Measurements from ENCODE around the gene PRAC2.

The PRAC2 gene

DNA sequence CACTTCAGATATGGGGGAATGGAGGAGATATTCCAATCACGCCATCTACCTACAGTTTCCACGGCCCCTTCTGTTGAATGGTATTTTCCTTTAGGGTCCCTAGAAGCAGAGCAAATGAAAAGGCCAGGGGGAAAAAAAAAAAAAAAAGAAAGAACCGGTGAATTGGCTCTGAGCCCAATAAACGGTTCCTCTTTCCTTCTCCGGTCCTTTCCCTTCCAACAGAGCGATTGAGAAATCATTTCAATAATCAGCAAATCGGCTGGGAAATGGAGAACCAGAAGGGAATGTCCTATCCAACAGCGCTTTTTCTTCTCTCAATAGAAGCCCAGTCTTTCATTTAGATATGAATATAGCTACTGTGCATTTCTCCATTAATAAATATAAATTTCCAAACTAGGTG lies 32.4 kb downstream of the PRAC2 start:
- no peak for DNase-seq

DNA sequence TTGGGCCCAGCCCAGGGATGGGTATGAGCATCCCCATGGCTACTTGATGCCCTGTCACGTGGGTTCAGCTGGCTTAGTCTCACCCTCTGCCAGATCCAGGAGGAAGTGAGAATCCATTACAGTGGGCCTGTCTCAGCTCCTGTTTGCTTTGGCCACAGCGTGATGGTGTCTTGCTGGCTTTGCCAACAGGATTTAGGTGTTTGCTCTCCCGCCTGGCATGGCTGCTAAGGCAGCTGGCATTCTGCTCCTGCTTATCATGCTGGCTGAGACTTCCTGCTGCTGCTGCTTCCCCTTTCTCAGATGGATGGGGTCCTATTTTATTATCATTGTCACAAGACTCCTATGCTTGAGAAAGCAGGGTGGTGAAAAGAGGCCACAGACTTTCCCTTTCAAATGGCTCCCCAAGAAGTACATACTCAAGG lies 33.9 kb downstream of the PRAC2 start:
- DNase-seq = no peak

DNA sequence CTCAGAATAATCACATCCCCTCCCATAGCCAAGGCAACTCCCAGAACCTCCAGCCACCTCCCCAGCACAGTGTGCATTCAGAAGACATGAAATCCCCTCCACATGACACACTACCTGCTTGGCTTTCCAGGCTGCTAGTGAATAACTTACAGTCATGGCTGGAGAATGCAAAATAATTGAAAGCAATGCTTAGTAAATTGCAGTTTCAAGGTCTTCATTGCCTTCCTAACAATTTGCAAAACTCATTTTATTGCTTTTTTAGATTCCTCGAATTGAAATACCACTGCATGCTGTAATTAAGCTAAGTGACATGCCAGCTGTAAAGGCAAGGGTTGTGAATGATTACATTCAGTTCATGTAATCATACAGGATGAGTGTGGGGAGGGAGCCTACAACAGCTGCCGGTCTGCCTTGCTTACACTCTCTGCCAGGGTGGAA lies 34.6 kb downstream of the PRAC2 start:
- DNase-seq = no peak

DNA sequence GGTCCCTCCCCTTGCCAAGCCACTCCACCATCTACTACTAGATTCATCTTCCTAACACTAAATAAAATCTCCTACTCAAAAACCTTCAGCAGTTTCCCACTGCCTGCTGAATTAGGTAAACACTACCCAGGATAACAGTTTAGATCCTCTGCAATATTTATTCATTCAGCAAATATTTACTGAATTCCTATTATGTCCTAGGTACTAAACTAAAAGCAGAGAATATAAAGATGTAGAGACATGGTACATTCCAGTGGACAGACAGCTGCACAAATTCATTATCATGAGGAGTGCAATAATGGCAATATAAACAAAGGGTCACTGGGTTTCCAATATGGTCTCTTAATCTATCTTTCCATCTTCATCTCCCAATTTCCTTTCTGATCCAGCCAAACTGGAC lies 36.3 kb downstream of the PRAC2 start:
- DNase-seq = no peak

DNA sequence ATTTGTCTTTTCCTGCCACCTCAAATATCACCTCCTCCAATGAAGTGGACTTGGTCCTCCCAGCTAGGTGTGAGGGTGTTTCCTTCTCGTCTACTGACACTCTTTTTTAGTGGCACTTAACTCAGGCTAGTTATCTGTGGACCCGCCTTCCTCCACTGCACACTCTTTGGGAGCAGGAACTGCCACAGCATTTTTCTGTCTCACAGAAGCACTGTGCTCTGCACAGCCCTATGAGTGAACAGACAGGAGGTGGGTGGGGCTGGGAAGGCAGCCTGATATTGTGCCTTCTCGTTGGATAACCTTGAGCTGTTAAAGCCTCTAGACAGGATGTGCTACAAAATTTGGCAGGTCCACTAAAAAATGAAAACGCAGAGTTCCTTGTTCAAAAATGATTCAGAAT lies 37.4 kb downstream of the PRAC2 start:
- no peak for DNase-seq

DNA sequence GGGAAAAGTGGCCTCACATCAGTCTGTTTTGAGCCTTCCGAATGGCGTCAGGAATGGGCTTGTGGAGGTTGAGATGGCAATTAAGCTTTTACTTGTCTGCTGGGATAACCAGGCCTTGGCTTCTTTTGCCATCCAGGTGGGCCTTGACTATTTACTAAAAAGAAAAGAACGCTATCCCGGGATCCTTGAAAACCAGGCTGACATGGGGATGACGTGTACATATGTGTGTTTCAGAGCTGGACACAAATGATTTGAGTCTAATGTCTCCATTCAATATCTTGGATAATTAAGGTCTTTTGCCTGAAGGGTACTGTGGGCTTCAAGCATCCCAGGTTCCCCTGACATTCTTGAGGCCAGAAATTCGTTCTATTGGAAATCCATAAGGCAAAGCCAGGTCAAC lies 38.1 kb downstream of the PRAC2 start:
- no peak for DNase-seq

DNA sequence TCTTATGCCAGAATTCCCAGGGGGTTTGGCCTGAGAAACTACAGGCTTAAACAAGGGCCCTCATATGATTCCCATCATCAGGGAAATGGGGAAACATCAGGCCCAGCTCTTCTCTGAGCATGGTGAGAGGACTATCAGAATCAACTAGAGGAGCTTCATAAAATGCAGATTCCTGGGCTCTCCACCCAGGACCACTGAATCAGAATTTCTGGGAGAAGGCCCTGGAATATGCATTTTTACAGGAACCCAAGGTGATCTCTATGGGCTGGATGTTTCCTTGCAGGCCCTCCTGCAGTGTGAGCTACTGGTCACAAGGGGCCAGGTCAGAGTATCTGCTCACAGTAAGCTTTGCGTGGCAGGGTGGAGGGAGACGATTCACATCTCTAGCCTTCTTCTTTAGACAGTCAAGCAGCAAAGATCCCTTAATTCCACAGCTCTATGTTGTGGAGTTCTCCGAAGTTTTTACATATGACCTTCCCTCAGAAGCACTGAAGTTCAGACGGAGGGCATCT lies 44.3 kb downstream of the PRAC2 start:
- no peak for DNase-seq

DNA sequence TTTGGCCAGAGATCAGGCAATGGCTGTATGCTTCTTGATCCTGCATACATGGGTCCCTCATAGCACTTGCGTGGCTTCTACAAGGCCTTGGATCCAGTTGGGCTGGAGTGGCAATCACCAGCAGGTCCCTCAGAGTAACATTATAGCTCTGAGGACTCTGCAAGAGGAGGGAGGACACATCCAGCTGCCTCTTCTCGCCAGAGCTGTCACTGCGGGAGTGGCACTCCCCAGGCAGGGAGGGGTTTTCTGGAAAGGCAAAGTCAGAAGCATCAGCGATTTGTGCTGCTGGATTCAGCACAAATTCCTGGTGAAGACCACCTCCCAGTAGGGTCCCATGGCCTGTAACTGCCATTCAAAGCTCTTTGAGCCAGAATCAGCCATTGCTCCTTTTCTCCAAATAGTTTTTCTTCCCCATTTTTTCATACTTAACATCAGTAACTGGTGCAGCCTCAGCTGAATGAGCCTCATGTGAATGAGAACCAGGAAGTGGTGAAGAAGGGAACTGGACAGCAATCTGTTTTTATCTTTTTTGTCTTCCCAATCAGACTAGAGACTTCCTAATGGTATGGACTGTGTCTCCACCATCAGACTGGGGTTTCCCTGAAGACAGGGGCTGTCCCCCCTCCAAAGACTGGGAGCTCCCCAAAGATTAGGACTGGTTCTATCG lies 46.2 kb downstream of the PRAC2 start:
- no peak for DNase-seq

DNA sequence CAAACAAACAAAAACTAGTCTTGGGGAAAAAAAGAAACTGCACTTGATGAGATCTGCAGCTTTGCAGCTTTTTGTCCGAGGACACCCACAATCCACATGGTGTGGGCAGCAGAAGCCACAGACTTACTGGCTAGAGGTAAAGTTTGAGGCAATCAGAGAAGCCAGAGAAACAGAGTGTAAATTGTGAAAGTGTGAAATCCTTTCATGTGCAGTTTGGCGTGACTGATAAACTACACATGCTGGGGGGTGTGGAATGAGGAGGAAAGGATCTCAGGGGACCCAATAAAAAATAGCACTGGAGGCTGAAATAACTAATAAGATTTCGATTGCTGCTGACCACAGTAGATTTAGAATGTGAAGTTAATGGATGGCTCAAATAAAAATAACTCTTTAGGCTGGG lies 48.0 kb downstream of the PRAC2 start:
- no peak for DNase-seq

DNA sequence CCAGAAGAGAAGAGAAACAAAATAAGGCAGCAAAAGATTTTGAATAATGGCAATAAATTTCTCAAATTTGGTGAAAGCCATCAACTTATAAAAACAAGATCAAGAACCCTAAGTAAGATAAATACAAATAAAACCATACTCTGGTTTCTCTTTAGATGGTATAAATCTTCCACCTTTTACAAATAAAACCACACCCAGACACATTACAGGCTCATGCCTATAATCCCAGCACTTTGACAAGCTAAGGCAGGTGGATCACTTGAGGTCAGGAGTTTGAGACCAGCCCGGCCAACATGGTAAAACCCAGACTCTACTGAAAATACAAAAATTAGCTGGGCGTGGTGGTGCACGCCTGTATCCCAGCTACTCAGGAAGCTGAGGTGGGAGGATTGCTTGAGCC lies 50.3 kb downstream of the PRAC2 start:
- no peak for DNase-seq

All from CD4-positive, alpha-beta T cell treated with Interleukin-17A for 1 hour (primary cell).